OCI-LY3 (cell line): ENCODE measurements around the gene HYAL1.

Experiments used
- CTCF ChIP-seq: fragments of 200-600, 300-600 bp; sonication (generic); IDR thresholded peaks from 2 replicates; pipeline ENCODE4 v1.5.1; 2014; ENCODE audit warnings: antibody characterized with exemption, low read length, low read depth
- EZH2phosphoT487 ChIP-seq: fragments of 200-600 bp; shearing (Covaris generic); IDR thresholded peaks from 2 replicates; pipeline ENCODE4 v1.6.1; 2018; ENCODE audit warnings: antibody characterized with exemption, mixed run types, low read depth

GRCh38 chr3:50293079-50293801 is 10.1 kb downstream of the HYAL1 start:
- TF ChIP-seq CTCF (no peak), EZH2phosphoT487 (no peak)
